Esophagus muscularis mucosa (tissue), 4 donors: ENCODE data around the gene KCNRG. TPM values are rescaled to one million over a fixed set of nuclear protein-coding genes. Genes with fewer than 3 reads are reported as not detected.
A peak's percentile ranks its signal among the peaks of the same experiment; 100 is the strongest.

Experiments used
- DNase-seq: peaks from one replicate; pipeline ENCODE4 v3.0.0-alpha.2; 2017; ENCODE audit errors: extremely low spot score
- H3K27ac ChIP-seq, 4 donors: fragments of 200-600 bp; sonication (generic); replicated peaks in 1 of 4; 1 replicate in 3 of 4; 2 replicates in 1 of 4; pipeline ENCODE4 v1.5.1; 2016 to 2019; ENCODE audit warnings: mild to moderate bottlenecking in 1 of 4
- H3K27me3 ChIP-seq, 4 donors: fragments of 200-600 bp; sonication (generic); one replicate each; pipeline versions ENCODE4 v1.5.1 to v1.6.0; 2016 to 2019
- H3K36me3 ChIP-seq, 4 donors: fragments of 200-600 bp; sonication (generic); one replicate each; pipeline ENCODE4 v1.5.1; 2016 to 2019
- H3K4me1 ChIP-seq, 4 donors: fragments of 200-600 bp; sonication (generic); one replicate each; pipeline ENCODE4 v1.5.1; 2016 to 2019
- H3K4me3 ChIP-seq, 4 donors: fragments of 200-600 bp; sonication (generic); 1 replicate in 2 of 4; 2 replicates in 2 of 4; pipeline ENCODE4 v1.5.1; 2016 to 2019; ENCODE audit warnings: mild to moderate bottlenecking in 4 of 4, moderate library complexity in 1 of 4
- H3K9me3 ChIP-seq, 4 donors: fragments of 200-600 bp; sonication (generic); 1 replicate in 3 of 4; 2 replicates in 1 of 4; pipeline ENCODE4 v1.5.1; 2016 to 2019
- EP300 ChIP-seq: sonication (generic); formaldehyde crosslinking; IDR thresholded peaks from one replicate; pipeline ENCODE4 v1.6.1; 2017; ENCODE audit warnings: antibody characterized with exemption
- POLR2A ChIP-seq: fragments of 450-650 bp; IDR thresholded peaks from one replicate; pipeline ENCODE4 v1.6.1; 2017; ENCODE audit warnings: antibody characterized with exemption, moderate library complexity, mild to moderate bottlenecking, low read depth
- POLR2AphosphoS5 ChIP-seq, 2 donors: sonication (generic); formaldehyde crosslinking; IDR thresholded peaks; one replicate each; pipeline ENCODE4 v1.6.1; 2017; ENCODE audit warnings: antibody characterized with exemption in 2 of 2
- WGBS: methylation state at CpG from one replicate; pipeline ENCODE4 v1.1.5; 2018; 5-methylcytosine and 5-hydroxymethylcytosine counted together
- intact Hi-C: fragments of 100-400 bp; cut with DNase I; formaldehyde crosslinking; loops from one replicate; pipeline ENCODE4 v1.15.1; 2023
- total RNA-seq, 4 donors: library from RNA; depleted of rRNA; stranded (reverse); fragments of >200 nt; gene quantifications; one replicate each; pipeline versions ENCODE4 v1.1.0 to v1.2.1, GENCODE V29; 2016
- TF ChIP-seq, protein P1 (sequence below), 3 experiments: fragments of 200-600 bp in 2 of 3; fragments of 450-650 bp in 1 of 3; sonication (generic) in 2 of 3; IDR thresholded peaks; one replicate each; pipeline ENCODE4 v1.5.1; 2017 to 2019; ENCODE audit warnings: antibody characterized with exemption in 3 of 3, mild to moderate bottlenecking in 2 of 3, moderate library complexity in 1 of 3

KCNRG gene
- total RNA-seq, 4 donors from 2014 or later: 2.7 to 5.4 (median 2.9) TPM

DNA sequence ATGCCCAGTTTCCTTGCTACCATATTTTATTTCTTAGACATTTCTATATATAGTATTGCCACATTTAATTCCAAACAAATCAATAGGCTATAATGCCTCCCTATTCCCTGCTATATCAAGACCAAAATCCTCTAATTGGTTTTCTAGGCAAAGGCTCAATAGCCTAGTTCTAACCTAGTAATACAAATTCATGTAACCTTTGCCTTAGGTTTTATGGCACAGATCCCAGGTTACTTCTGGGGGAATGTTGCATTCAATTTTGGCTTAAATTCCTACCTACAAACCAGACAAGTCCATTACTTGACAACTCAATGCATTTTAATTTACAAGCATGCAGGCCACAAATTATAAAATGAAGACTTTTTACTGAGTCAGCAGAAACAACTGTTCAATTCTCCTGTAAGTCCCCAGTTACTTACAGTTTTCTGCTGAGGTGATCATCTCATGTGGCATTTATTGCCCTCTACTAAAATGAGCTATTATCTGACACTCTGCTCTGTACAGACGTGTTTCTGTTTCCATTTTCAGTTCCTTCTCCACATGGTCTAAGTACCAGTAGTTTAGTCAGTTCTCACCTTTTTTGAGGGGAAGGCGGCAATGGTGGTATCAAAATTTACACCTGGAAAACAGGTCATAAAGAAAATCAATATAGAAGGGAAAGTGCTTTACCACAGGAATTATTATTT, 11.7 kb downstream of the KCNRG start:
- DNase-seq: no peak
- TF ChIP-seq EP300: no peak
- TF ChIP-seq, protein P1, sequence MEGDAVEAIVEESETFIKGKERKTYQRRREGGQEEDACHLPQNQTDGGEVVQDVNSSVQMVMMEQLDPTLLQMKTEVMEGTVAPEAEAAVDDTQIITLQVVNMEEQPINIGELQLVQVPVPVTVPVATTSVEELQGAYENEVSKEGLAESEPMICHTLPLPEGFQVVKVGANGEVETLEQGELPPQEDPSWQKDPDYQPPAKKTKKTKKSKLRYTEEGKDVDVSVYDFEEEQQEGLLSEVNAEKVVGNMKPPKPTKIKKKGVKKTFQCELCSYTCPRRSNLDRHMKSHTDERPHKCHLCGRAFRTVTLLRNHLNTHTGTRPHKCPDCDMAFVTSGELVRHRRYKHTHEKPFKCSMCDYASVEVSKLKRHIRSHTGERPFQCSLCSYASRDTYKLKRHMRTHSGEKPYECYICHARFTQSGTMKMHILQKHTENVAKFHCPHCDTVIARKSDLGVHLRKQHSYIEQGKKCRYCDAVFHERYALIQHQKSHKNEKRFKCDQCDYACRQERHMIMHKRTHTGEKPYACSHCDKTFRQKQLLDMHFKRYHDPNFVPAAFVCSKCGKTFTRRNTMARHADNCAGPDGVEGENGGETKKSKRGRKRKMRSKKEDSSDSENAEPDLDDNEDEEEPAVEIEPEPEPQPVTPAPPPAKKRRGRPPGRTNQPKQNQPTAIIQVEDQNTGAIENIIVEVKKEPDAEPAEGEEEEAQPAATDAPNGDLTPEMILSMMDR (IDR thresholded peaks at IDR 0.05): no peak
- TF ChIP-seq POLR2AphosphoS5 (IDR thresholded peaks at IDR 0.05): no peak
- intact Hi-C loops: no loop called here
- Histone ChIP-seq H3K4me1 (peaks cover 7 to 18% (median 12%) of the 10 kb centered on the region in 4 donors), H3K9me3 (no peaks in the 10 kb centered on the region), H3K27me3 (no peaks in the 10 kb centered on the region), H3K4me3 (no peak overlapping the region), H3K36me3 (peaks cover 0 to 20% (median 11%) of the 10 kb centered on the region in 4 donors), H3K27ac (no peak overlapping the region)
- 92% methylated on average over 2 of the region's 2 CpGs for WGBS

DNA sequence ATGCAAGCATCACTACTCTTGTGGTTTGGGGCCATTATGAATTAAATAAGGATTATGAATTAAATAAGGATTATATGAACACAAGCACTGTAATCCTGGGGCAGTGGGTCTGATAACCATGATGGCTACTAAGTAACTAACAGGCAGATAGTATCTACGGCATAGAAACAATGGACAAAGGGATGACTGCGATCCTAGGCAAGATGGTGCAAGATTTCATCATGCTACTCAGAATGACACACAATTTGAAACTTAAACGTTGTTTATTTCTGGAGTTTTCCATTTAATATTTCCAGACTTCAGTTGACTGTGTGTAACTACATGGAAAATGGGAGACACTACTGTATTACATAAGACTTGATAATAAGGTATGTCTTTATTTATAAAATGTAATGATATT, 15.1 kb downstream of the KCNRG start:
- intact Hi-C loops: no loop called here
- H3K27ac ChIP-seq: no peak overlapping the region
- H3K36me3 ChIP-seq: no peaks in the 10 kb centered on the region
- 97% methylated on average over 3 of the region's 3 CpGs for WGBS
- TF ChIP-seq POLR2A: no peak
- TF ChIP-seq, protein P1 (IDR thresholded peaks at IDR 0.05): no peak
- TF ChIP-seq EP300: no peak
- no peak for TF ChIP-seq POLR2AphosphoS5 (IDR thresholded peaks at IDR 0.05)
- H3K27me3 ChIP-seq: no peaks in the 10 kb centered on the region
- peaks cover 7 to 25% (median 21%) of the 10 kb centered on the region in 4 donors for H3K4me1 ChIP-seq
- no peak for DNase-seq
- H3K4me3 ChIP-seq: no peak overlapping the region
- H3K9me3 ChIP-seq: no peaks in the 10 kb centered on the region

DNA sequence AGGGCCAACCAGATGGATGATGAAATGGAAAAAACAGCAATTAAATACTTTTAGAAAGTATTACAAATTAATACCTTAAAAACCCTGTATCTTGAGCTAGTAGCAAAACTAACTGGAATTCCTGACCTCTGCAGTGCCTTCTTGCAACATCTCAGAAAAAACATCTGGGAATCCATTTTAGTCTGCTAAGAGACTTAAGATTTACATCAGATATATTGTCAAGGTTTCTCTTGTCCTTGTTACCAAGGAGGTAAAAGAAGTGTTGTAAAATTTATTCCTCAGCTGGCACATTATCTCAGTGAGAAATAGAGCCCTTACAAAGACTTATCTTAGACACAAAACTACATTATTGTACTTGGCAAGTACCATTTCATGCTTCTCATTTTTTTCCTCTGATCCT, 18.5 kb downstream of the KCNRG start:
- Histone ChIP-seq H3K4me3 (no peak overlapping the region), H3K9me3 (no peaks in the 10 kb centered on the region), H3K27me3 (no peaks in the 10 kb centered on the region), H3K27ac (peak overlapping the region in 1 of 4 donors; percentile 1), H3K4me1 (peaks cover 0 to 12% (median 11%) of the 10 kb centered on the region in 4 donors), H3K36me3 (peaks cover 0 to 4% (median 0%) of the 10 kb centered on the region in 4 donors)
- DNase-seq: no peak
- intact Hi-C loops: no loop called here
- TF ChIP-seq, protein P1 (IDR thresholded peaks at IDR 0.05): no peak
- TF ChIP-seq EP300: no peak
- no peak for TF ChIP-seq POLR2AphosphoS5 (IDR thresholded peaks at IDR 0.05)
- no peak for TF ChIP-seq POLR2A

DNA sequence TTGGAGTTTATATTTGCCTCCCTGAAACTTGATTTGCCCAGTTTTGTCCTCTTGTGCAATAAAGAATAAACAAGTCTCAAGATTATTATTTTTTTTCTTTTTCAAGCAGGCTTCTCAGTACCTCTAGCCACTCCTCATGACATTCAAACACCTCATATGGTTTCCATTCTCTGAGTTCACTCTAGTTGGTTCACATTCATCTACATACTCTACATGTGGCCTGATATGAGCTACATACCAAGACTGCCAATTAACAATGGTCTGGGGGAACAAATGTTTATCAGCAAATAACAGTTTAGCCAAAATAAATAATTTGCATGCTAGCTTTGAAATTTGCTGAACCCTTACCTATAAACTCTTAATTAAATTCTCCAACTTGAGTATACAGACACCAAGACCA, 22.5 kb downstream of the KCNRG start:
- no peak for TF ChIP-seq POLR2A
- TF ChIP-seq EP300: no peak
- no peak for TF ChIP-seq POLR2AphosphoS5 (IDR thresholded peaks at IDR 0.05)
- TF ChIP-seq, protein P1 (IDR thresholded peaks at IDR 0.05): no peak
- H3K36me3 ChIP-seq: peaks cover 0 to 25% (median 3%) of the 10 kb centered on the region in 4 donors
- no peaks in the 10 kb centered on the region for H3K27me3 ChIP-seq
- H3K27ac ChIP-seq: no peak overlapping the region
- no peaks in the 10 kb centered on the region for H3K9me3 ChIP-seq
- no peak for DNase-seq
- peaks cover 0 to 12% (median 11%) of the 10 kb centered on the region in 4 donors for H3K4me1 ChIP-seq
- intact Hi-C loops: no loop called here
- no peak overlapping the region for H3K4me3 ChIP-seq

DNA sequence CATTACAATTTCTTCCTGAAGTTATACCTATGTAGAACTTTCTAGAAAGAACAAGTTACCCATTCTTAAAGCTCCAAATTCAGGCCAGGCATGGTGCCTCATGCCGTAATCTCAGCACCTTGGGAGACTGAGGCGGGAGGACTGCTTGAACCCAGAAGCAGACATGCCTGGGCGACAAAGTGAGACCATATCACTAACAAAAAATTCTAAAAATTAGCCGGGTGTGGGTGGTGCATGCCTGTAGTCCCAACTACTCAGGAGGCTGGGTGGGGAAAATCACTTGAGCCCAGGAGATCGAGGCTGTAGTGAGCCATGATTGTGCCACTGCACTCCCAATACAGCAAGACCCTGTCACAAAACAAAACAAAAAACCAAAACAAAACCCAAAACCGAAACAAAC, 23.0 kb downstream of the KCNRG start:
- intact Hi-C loops: no loop called here
- Histone ChIP-seq H3K27me3 (no peaks in the 10 kb centered on the region), H3K4me3 (no peak overlapping the region), H3K4me1 (peaks cover 0 to 10% (median 10%) of the 10 kb centered on the region in 4 donors), H3K27ac (no peak overlapping the region), H3K36me3 (peaks cover 0 to 27% (median 3%) of the 10 kb centered on the region in 4 donors), H3K9me3 (no peaks in the 10 kb centered on the region)
- 97% methylated on average over 6 of the region's 6 CpGs for WGBS
- no peak for DNase-seq
- TF ChIP-seq, protein P1 (IDR thresholded peaks at IDR 0.05): no peak
- TF ChIP-seq EP300: no peak
- no peak for TF ChIP-seq POLR2A
- no peak for TF ChIP-seq POLR2AphosphoS5 (IDR thresholded peaks at IDR 0.05)
